ENCODE results near the gene RNF40.

RNF40 gene

DNA sequence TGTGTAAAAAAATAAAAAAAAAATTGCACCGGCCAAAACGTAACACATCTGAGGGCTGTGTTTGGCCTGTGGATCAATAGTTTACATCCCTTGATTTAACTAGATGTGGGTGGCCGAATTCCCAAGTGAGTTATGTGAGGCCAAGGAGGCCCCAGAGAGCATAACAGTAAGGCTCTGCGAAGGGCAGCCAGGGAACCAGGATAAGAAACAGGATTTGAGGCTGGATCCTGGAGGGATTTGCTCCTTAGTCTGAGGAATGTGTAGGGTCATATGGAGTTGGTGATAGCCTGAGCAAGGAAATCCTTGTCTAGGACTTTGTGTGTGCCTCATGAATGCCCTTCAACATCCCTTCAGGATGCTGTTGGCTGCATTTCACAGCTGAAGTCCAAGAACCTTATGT is 11.9 kb upstream of the RNF40 start:
- no peaks in the 10 kb centered on the region for H3K27me3 ChIP-seq (replicated peaks; ENCODE audit: insufficient read depth, low read length)
- no peak overlapping the region for H3K4me3 ChIP-seq (ENCODE audit: low read length)
- H3K4me2 ChIP-seq (ENCODE audit: low read depth, low read length) = no peak overlapping the region
- H3K9ac ChIP-seq (ENCODE audit: low read length) = no peak overlapping the region
- H3K4me1 ChIP-seq (ENCODE audit: low read length) = no peaks in the 10 kb centered on the region
- peaks cover 24% of the 10 kb centered on the region for H3K79me2 ChIP-seq (ENCODE audit: low read length)
- H3F3A ChIP-seq (ENCODE audit: insufficient read depth, low read length) = peaks cover 8% of the 10 kb centered on the region
- no peaks in the 10 kb centered on the region for H3K36me3 ChIP-seq (replicated peaks; ENCODE audit: insufficient read depth, low read length)
- TF ChIP-seq, protein P1, sequence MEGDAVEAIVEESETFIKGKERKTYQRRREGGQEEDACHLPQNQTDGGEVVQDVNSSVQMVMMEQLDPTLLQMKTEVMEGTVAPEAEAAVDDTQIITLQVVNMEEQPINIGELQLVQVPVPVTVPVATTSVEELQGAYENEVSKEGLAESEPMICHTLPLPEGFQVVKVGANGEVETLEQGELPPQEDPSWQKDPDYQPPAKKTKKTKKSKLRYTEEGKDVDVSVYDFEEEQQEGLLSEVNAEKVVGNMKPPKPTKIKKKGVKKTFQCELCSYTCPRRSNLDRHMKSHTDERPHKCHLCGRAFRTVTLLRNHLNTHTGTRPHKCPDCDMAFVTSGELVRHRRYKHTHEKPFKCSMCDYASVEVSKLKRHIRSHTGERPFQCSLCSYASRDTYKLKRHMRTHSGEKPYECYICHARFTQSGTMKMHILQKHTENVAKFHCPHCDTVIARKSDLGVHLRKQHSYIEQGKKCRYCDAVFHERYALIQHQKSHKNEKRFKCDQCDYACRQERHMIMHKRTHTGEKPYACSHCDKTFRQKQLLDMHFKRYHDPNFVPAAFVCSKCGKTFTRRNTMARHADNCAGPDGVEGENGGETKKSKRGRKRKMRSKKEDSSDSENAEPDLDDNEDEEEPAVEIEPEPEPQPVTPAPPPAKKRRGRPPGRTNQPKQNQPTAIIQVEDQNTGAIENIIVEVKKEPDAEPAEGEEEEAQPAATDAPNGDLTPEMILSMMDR (IDR thresholded peaks at IDR 0.05; ENCODE audit: low read length) = no peak
- no peak for TF ChIP-seq EZH2phosphoT487 (IDR thresholded peaks at IDR 0.05; ENCODE audit: low read length)
- no peak for TF ChIP-seq EZH2 (optimal IDR thresholded peaks at IDR 0.05; ENCODE audit: low read depth, low read length)
- no peaks in the 10 kb centered on the region for H3K9me2 ChIP-seq (replicated peaks; ENCODE audit: insufficient read depth, low read length)
- no peak overlapping the region for H3K27ac ChIP-seq (ENCODE audit: low read length)
- no peaks in the 10 kb centered on the region for H4K20me1 ChIP-seq (ENCODE audit: insufficient read depth, low read length)
- no peaks in the 10 kb centered on the region for H3K9me3 ChIP-seq (replicated peaks; ENCODE audit: insufficient read depth, low read length)
- H2AFZ ChIP-seq (ENCODE audit: low read length) = no peak overlapping the region
- DNase-seq = no peak

- no peak for DNase-seq
- H3K27me3 ChIP-seq (replicated peaks; ENCODE audit: insufficient read depth, low read length) = no peaks in the 10 kb centered on the region
- H3K9ac ChIP-seq (ENCODE audit: low read length) = no peak overlapping the region
- H3K79me2 ChIP-seq (ENCODE audit: low read length) = peaks cover 24% of the 10 kb centered on the region
- H3K36me3 ChIP-seq (replicated peaks; ENCODE audit: insufficient read depth, low read length) = no peaks in the 10 kb centered on the region
- H3K9me3 ChIP-seq (replicated peaks; ENCODE audit: insufficient read depth, low read length) = no peaks in the 10 kb centered on the region
- no peak overlapping the region for H3K27ac ChIP-seq (ENCODE audit: low read length)
- H3K9me2 ChIP-seq (replicated peaks; ENCODE audit: insufficient read depth, low read length) = no peaks in the 10 kb centered on the region
- no peaks in the 10 kb centered on the region for H3K4me1 ChIP-seq (ENCODE audit: low read length)
- no peak overlapping the region for H3K4me3 ChIP-seq (ENCODE audit: low read length)
- no peak overlapping the region for H2AFZ ChIP-seq (ENCODE audit: low read length)
- peaks cover 8% of the 10 kb centered on the region for H3F3A ChIP-seq (ENCODE audit: insufficient read depth, low read length)
- no peaks in the 10 kb centered on the region for H4K20me1 ChIP-seq (ENCODE audit: insufficient read depth, low read length)
- no peak for TF ChIP-seq EZH2phosphoT487 (IDR thresholded peaks at IDR 0.05; ENCODE audit: low read length)
- no peak for TF ChIP-seq EZH2 (optimal IDR thresholded peaks at IDR 0.05; ENCODE audit: low read depth, low read length)
- TF ChIP-seq, protein P1 (IDR thresholded peaks at IDR 0.05; ENCODE audit: low read length) = no peak
- no peak overlapping the region for H3K4me2 ChIP-seq (ENCODE audit: low read depth, low read length)
Observed at GRCh38 chr16:30750876-30751465, 11.2 kb upstream of the RNF40 start.

DNA sequence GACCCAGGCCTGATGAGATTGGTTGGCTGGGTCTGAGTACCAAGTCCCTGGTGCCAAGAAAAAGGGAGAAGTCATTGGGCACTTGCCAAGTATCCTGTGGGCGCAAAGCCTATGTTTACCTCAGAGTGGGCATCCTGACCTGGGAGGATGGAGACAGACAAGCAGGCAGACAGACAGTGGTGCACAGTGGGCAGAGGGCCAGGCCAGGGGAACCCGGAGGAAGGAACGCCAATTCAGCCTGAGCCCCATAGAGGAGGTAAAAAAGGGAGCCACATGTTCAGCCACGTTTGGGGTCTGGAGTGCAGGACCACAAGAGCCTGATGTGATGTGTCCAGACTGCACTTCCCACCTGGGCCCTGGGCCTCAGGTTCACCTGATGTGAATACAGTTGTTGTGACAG is 8.5 kb upstream of the RNF40 start:
- H3K4me1 ChIP-seq (ENCODE audit: low read length) = no peaks in the 10 kb centered on the region
- no peaks in the 10 kb centered on the region for H3K27me3 ChIP-seq (replicated peaks; ENCODE audit: insufficient read depth, low read length)
- no peak overlapping the region for H3K4me2 ChIP-seq (ENCODE audit: low read depth, low read length)
- H2AFZ ChIP-seq (ENCODE audit: low read length) = no peak overlapping the region
- H3F3A ChIP-seq (ENCODE audit: insufficient read depth, low read length) = no peaks in the 10 kb centered on the region
- H3K79me2 ChIP-seq (ENCODE audit: low read length) = peaks cover 24% of the 10 kb centered on the region
- no peak overlapping the region for H3K4me3 ChIP-seq (ENCODE audit: low read length)
- TF ChIP-seq, protein P1 (IDR thresholded peaks at IDR 0.05; ENCODE audit: low read length) = no peak
- no peak for TF ChIP-seq EZH2 (optimal IDR thresholded peaks at IDR 0.05; ENCODE audit: low read depth, low read length)
- no peak for TF ChIP-seq EZH2phosphoT487 (IDR thresholded peaks at IDR 0.05; ENCODE audit: low read length)
- DNase-seq = no peak
- no peaks in the 10 kb centered on the region for H3K36me3 ChIP-seq (replicated peaks; ENCODE audit: insufficient read depth, low read length)
- H3K27ac ChIP-seq (ENCODE audit: low read length) = no peak overlapping the region
- no peaks in the 10 kb centered on the region for H3K9me3 ChIP-seq (replicated peaks; ENCODE audit: insufficient read depth, low read length)
- H3K9me2 ChIP-seq (replicated peaks; ENCODE audit: insufficient read depth, low read length) = no peaks in the 10 kb centered on the region
- H3K9ac ChIP-seq (ENCODE audit: low read length) = no peak overlapping the region
- H4K20me1 ChIP-seq (ENCODE audit: insufficient read depth, low read length) = no peaks in the 10 kb centered on the region

All from MM.1S (cell line).